PFSK-1 (cell line): Measurements from ENCODE around the gene HUS1B.

ENCODE experiments used
- FOXP2 ChIP-seq: optimal IDR thresholded peaks from 2 replicates; pipeline ENCODE3; 2011; ENCODE audit warnings: borderline replicate concordance, control low read depth, inconsistent platforms; ENCODE audit not compliant: insufficient read depth; ENCODE audit errors: extremely low read length, extremely low read depth
- POLR2AphosphoS5 ChIP-seq: IDR thresholded peaks from 2 replicates; pipeline ENCODE4 v1.6.1; 2012; ENCODE audit warnings: low read depth, mild to moderate bottlenecking, control low read depth, low read length, moderate library complexity
- REST ChIP-seq, 2 experiments: IDR thresholded peaks; 2 replicates each; pipeline versions ENCODE4 v1.6.1 to v1.8.0; 2011 to 2012; ENCODE audit warnings: low read depth in 2 of 2, low read length in 2 of 2, control low read depth in 1 of 2, inconsistent platforms in 1 of 2, mild to moderate bottlenecking in 1 of 2, moderate library complexity in 1 of 2; ENCODE audit not compliant: insufficient read depth in 1 of 2
- SIN3A ChIP-seq: IDR thresholded peaks from 2 replicates; pipeline ENCODE4 v1.6.1; 2012; ENCODE audit warnings: mild to moderate bottlenecking, low read length, moderate library complexity, borderline replicate concordance; ENCODE audit not compliant: insufficient read depth
- TAF1 ChIP-seq: IDR thresholded peaks from 2 replicates; pipeline ENCODE4 v1.6.1; 2012; ENCODE audit warnings: low read length, control low read depth, borderline replicate concordance; ENCODE audit not compliant: insufficient read depth

GRCh38 chr6:650098-650497 lies 6.8 kb downstream of the HUS1B start:
- TF ChIP-seq TAF1 (no peak), REST (IDR thresholded peaks at IDR 0.05; ENCODE audit: insufficient read depth in 1 of 2, low read depth in 2 of 2, low read length in 2 of 2) (no peak), POLR2AphosphoS5 (no peak), SIN3A (no peak), FOXP2 (no peak)
